Measurements from ENCODE around the gene SVIL. TPM values are rescaled to one million over a fixed set of nuclear protein-coding genes. Genes with fewer than 3 reads are reported as not detected.
"Not testable (repeated sequence)": the region's sequence is repeated elsewhere in the genome, so short reads cannot be mapped to it uniquely, and the experiment has no call there.

The SVIL gene
- total and polyA plus RNA-seq, 4 donors = 30.2 to 119 (median 56.7) TPM

GRCh38 chr10:29574212-29575097 lies 60.3 kb downstream of the SVIL start:
- H3K27ac ChIP-seq (ENCODE audit: low read depth, low read length); H3K36me3 ChIP-seq (ENCODE audit: control insufficient read depth, insufficient read depth, low read length); H3K27me3 ChIP-seq (ENCODE audit: control insufficient read depth, insufficient read depth, low read length); H3K4me3 ChIP-seq (ENCODE audit: low read depth, low read length); H3K4me1 ChIP-seq (ENCODE audit: control insufficient read depth, insufficient read depth, low read length); H3K9me3 ChIP-seq (ENCODE audit: control insufficient read depth, insufficient read depth, low read length); DNase-seq (ENCODE audit: low read depth in 4 of 6, low spot score in 6 of 6): not testable (repeated sequence)
- 84% methylated on average over 2 of the region's 10 CpGs for WGBS (ENCODE audit: insufficient coverage)

GRCh38 chr10:29570248-29570647 lies 64.5 kb downstream of the SVIL start:
- not testable (repeated sequence) for H3K27ac ChIP-seq (ENCODE audit: low read depth, low read length); H3K27me3 ChIP-seq (ENCODE audit: control insufficient read depth, insufficient read depth, low read length); DNase-seq (ENCODE audit: low read depth in 4 of 6, low spot score in 6 of 6); H3K4me3 ChIP-seq (ENCODE audit: low read depth, low read length); H3K4me1 ChIP-seq (ENCODE audit: control insufficient read depth, insufficient read depth, low read length); H3K9me3 ChIP-seq (ENCODE audit: control insufficient read depth, insufficient read depth, low read length); H3K36me3 ChIP-seq (ENCODE audit: control insufficient read depth, insufficient read depth, low read length)
- no CpG with 5 or more reads among the region's 2 CpGs for WGBS (ENCODE audit: insufficient coverage)

- Histone ChIP-seq H3K27ac (ENCODE audit: low read depth, low read length) (no peak overlapping the region), H3K27me3 (ENCODE audit: control insufficient read depth, insufficient read depth, low read length) (no peaks in the 10 kb centered on the region), H3K4me3 (ENCODE audit: low read depth, low read length) (no peak overlapping the region), H3K4me1 (ENCODE audit: control insufficient read depth, insufficient read depth, low read length) (no peaks in the 10 kb centered on the region), H3K36me3 (ENCODE audit: control insufficient read depth, insufficient read depth, low read length) (no peaks in the 10 kb centered on the region), H3K9me3 (ENCODE audit: control insufficient read depth, insufficient read depth, low read length) (no peaks in the 10 kb centered on the region)
- DNase-seq (ENCODE audit: low read depth in 4 of 6, low spot score in 6 of 6) = no peak
These were observed 65.0 kb downstream of the SVIL start for GRCh38 chr10:29569795-29570194.

DNA sequence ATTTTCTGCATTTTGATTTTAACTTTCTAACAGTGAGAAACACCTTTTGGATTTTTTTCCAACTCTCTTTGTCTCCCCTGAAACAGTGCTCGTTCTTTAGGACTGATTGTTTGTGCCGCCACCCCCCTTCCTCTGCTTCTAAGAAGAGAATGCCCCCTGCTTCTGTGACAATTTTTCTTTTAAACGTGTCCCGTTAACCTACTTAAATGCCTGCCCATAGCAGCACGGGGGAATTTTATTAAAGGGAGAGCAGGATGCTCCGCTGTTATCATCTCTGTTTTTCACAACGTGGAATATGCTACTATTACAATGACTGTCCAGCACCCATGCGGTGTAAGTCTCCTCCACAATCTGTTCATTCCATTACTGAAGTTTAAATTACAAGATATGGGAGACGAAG lies 67.8 kb downstream of the SVIL start:
- peak in 1 of 6 donors; percentile 37 for DNase-seq (ENCODE audit: low read depth in 4 of 6, low spot score in 6 of 6)
- WGBS (ENCODE audit: insufficient coverage) = no CpG with 5 or more reads among the region's 9 CpGs
- Histone ChIP-seq H3K27me3 (ENCODE audit: control insufficient read depth, insufficient read depth, low read length) (no peaks in the 10 kb centered on the region), H3K36me3 (ENCODE audit: control insufficient read depth, insufficient read depth, low read length) (no peaks in the 10 kb centered on the region), H3K4me3 (ENCODE audit: low read depth, low read length) (no peak overlapping the region), H3K4me1 (ENCODE audit: control insufficient read depth, insufficient read depth, low read length) (no peaks in the 10 kb centered on the region), H3K27ac (ENCODE audit: low read depth, low read length) (no peak overlapping the region), H3K9me3 (ENCODE audit: control insufficient read depth, insufficient read depth, low read length) (no peaks in the 10 kb centered on the region)

- not testable (repeated sequence) for H3K4me1 ChIP-seq (ENCODE audit: control insufficient read depth, insufficient read depth, low read length); H3K27me3 ChIP-seq (ENCODE audit: control insufficient read depth, insufficient read depth, low read length); H3K27ac ChIP-seq (ENCODE audit: low read depth, low read length); DNase-seq (ENCODE audit: low read depth in 4 of 6, low spot score in 6 of 6); H3K9me3 ChIP-seq (ENCODE audit: control insufficient read depth, insufficient read depth, low read length); H3K4me3 ChIP-seq (ENCODE audit: low read depth, low read length); H3K36me3 ChIP-seq (ENCODE audit: control insufficient read depth, insufficient read depth, low read length)
- 84% methylated on average over 6 of the region's 7 CpGs for WGBS (ENCODE audit: insufficient coverage)
These were observed 68.6 kb downstream of the SVIL start for GRCh38 chr10:29566209-29566608.

DNA sequence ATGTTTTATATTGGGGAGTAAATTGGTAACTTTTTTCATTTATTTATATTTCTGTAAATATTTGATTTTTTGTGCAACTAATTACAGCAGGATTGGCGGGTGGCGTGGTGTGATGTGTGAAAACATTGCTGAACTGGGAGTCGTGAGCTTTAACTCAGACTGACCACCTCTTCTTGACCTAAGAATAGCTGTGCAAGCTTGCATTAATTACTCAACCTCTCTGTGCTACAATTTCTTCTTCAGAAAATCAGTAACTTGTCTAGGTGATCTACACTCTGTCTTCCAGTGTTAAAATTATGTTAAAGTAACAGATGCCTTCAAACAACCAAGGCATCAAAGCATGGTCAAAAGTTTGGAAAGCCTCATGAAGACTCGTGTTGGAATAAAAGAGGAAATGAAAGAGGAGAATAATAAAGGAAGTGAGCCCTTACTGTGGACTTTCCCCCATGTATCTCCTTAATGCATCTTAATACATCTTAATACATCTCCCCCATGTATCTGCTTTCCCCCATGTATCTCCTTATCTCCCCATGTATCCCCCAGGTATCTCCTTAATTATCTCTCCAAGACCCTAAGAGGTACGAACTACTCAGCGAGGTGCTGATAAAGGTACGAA lies 71.2 kb downstream of the SVIL start:
- Histone ChIP-seq H3K4me3 (ENCODE audit: low read depth, low read length) (no peak overlapping the region), H3K9me3 (ENCODE audit: control insufficient read depth, insufficient read depth, low read length) (no peaks in the 10 kb centered on the region), H3K36me3 (ENCODE audit: control insufficient read depth, insufficient read depth, low read length) (no peaks in the 10 kb centered on the region), H3K4me1 (ENCODE audit: control insufficient read depth, insufficient read depth, low read length) (no peaks in the 10 kb centered on the region), H3K27ac (ENCODE audit: low read depth, low read length) (no peak overlapping the region), H3K27me3 (ENCODE audit: control insufficient read depth, insufficient read depth, low read length) (no peaks in the 10 kb centered on the region)
- no peak for DNase-seq (ENCODE audit: low read depth in 4 of 6, low spot score in 6 of 6)
- WGBS (ENCODE audit: insufficient coverage) = 100% methylated on average over 1 of the region's 7 CpGs

DNA sequence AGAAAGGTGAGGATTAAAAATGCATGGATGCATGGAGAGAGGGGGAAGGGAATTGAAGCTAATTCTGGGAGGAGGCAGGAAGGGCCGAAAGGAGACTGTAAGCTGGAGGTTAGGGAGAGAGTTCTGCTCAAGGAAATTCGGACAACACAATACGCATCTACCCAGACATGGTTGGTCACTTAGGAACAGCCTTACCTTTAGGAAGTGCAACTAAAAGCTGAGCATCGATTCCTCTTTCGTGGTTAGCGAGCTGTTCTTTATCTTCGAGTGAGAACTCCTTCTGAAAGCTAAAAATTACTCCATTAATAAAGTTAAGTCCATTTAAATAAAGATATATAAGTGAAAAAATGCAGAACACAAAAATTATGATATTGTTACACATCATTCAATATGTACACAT lies 71.8 kb downstream of the SVIL start:
- DNase-seq (ENCODE audit: low read depth in 4 of 6, low spot score in 6 of 6); H3K4me3 ChIP-seq (ENCODE audit: low read depth, low read length); H3K4me1 ChIP-seq (ENCODE audit: control insufficient read depth, insufficient read depth, low read length); H3K27me3 ChIP-seq (ENCODE audit: control insufficient read depth, insufficient read depth, low read length); H3K27ac ChIP-seq (ENCODE audit: low read depth, low read length); H3K9me3 ChIP-seq (ENCODE audit: control insufficient read depth, insufficient read depth, low read length); H3K36me3 ChIP-seq (ENCODE audit: control insufficient read depth, insufficient read depth, low read length): not testable (repeated sequence)
- no CpG with 5 or more reads among the region's 7 CpGs for WGBS (ENCODE audit: insufficient coverage)

GRCh38 chr10:29559996-29560395 lies 74.8 kb downstream of the SVIL start:
- DNase-seq (ENCODE audit: low read depth in 4 of 6, low spot score in 6 of 6) = no peak
- Histone ChIP-seq H3K4me3 (ENCODE audit: low read depth, low read length) (no peak overlapping the region), H3K4me1 (ENCODE audit: control insufficient read depth, insufficient read depth, low read length) (no peaks in the 10 kb centered on the region), H3K36me3 (ENCODE audit: control insufficient read depth, insufficient read depth, low read length) (no peaks in the 10 kb centered on the region), H3K27me3 (ENCODE audit: control insufficient read depth, insufficient read depth, low read length) (no peaks in the 10 kb centered on the region), H3K27ac (ENCODE audit: low read depth, low read length) (no peak overlapping the region), H3K9me3 (ENCODE audit: control insufficient read depth, insufficient read depth, low read length) (no peaks in the 10 kb centered on the region)
- whole genome bisulfite sequencing (ENCODE audit: insufficient coverage) = no CpG with 5 or more reads among the region's 4 CpGs

GRCh38 chr10:29557665-29558064 lies 77.1 kb downstream of the SVIL start:
- no peaks in the 10 kb centered on the region for H3K27me3 ChIP-seq (ENCODE audit: control insufficient read depth, insufficient read depth, low read length)
- no peaks in the 10 kb centered on the region for H3K36me3 ChIP-seq (ENCODE audit: control insufficient read depth, insufficient read depth, low read length)
- no peaks in the 10 kb centered on the region for H3K4me1 ChIP-seq (ENCODE audit: control insufficient read depth, insufficient read depth, low read length)
- no peaks in the 10 kb centered on the region for H3K9me3 ChIP-seq (ENCODE audit: control insufficient read depth, insufficient read depth, low read length)
- no peak overlapping the region for H3K27ac ChIP-seq (ENCODE audit: low read depth, low read length)
- no peak for DNase-seq (ENCODE audit: low read depth in 4 of 6, low spot score in 6 of 6)
- no CpG with 5 or more reads among the region's 3 CpGs for WGBS (ENCODE audit: insufficient coverage)
- no peak overlapping the region for H3K4me3 ChIP-seq (ENCODE audit: low read depth, low read length)

All from spinal cord (tissue), 10 donors.